ENCODE results near the gene VAV3. TPM values are rescaled to one million over a fixed set of nuclear protein-coding genes. Genes with fewer than 3 reads are reported as not detected.

The VAV3 gene
- total and polyA plus RNA-seq, 2 of the 8 experiments (the other 6 are each of a cell fraction or from before 2014, with no cell fraction given) = 2.9 to 7.9 TPM

- Histone ChIP-seq H3K79me2 (ENCODE audit: control insufficient read depth in 1 of 2, insufficient read depth in 2 of 2, low read length in 2 of 2) (no peaks in the 10 kb centered on the region), H3K18ac (ENCODE audit: extremely low read depth, low read length) (no peak overlapping the region), H4K20me1 (replicated peaks in 1 of 2; ENCODE audit: control insufficient read depth in 1 of 2, insufficient read depth in 2 of 2, low read length in 2 of 2) (peaks cover 0 to 1% of the 10 kb centered on the region in 2 experiments), H3K4me1 (replicated peaks in 1 of 4; ENCODE audit: control insufficient read depth in 3 of 4, insufficient read depth in 4 of 4, low read length in 3 of 4) (no peaks in the 10 kb centered on the region), H3K4me3 (ENCODE audit: extremely low read depth in 1 of 4, insufficient read depth in 2 of 4, low read depth in 3 of 4, low read length in 4 of 4) (no peak overlapping the region), H3K27me3 (replicated peaks in 1 of 4; ENCODE audit: control insufficient read depth in 3 of 4, extremely low read depth in 1 of 4, insufficient read depth in 3 of 4, low read length in 3 of 4) (no peaks in the 10 kb centered on the region), H3K27ac (ENCODE audit: low read depth, low read length) (no peak overlapping the region), H3K9me3 (ENCODE audit: insufficient read depth in 2 of 2, low read depth in 1 of 2, low read length in 1 of 2) (no peaks in the 10 kb centered on the region), H3K79me1 (ENCODE audit: low read depth, low read length) (no peaks in the 10 kb centered on the region), H3K36me3 (ENCODE audit: control insufficient read depth in 2 of 4, insufficient read depth in 4 of 4, low read length in 3 of 4) (no peaks in the 10 kb centered on the region), H2BK12ac (ENCODE audit: low read depth, low read length) (no peak overlapping the region), H3K4ac (replicated peaks; ENCODE audit: insufficient read length, low read depth, low read length) (no peak overlapping the region), H2AFZ (ENCODE audit: low read length) (no peak overlapping the region), H4K5ac (ENCODE audit: insufficient read length, low read depth, low read length) (no peak overlapping the region), H3K56ac (replicated peaks; ENCODE audit: insufficient read length, low read depth, low read length) (no peak overlapping the region), H3K23ac (ENCODE audit: insufficient read length) (no peak overlapping the region), H4K8ac (ENCODE audit: extremely low read depth, insufficient read depth, low read length) (no peak overlapping the region), H2AK5ac (ENCODE audit: low read depth, low read length) (no peak overlapping the region), H2BK120ac (replicated peaks; ENCODE audit: low read depth, low read length) (no peak overlapping the region), H3K14ac (ENCODE audit: insufficient read length) (no peak overlapping the region), H2BK5ac (ENCODE audit: low read depth, low read length) (no peak overlapping the region), H2BK20ac (ENCODE audit: low read length) (no peak overlapping the region), H3K9ac (replicated peaks in 1 of 4; ENCODE audit: extremely low read depth in 1 of 4, low read depth in 3 of 4, low read length in 3 of 4) (no peak overlapping the region), H2BK15ac (ENCODE audit: low read length) (no peak overlapping the region), H3K4me2 (ENCODE audit: insufficient read depth in 1 of 2, low read depth in 2 of 2, low read length in 2 of 2) (no peak overlapping the region), H3K23me2 (ENCODE audit: low read depth, low read length) (no peaks in the 10 kb centered on the region), H4K91ac (replicated peaks; ENCODE audit: insufficient read length, low read length) (no peak overlapping the region)
- TF ChIP-seq JUN (IDR thresholded peaks at IDR 0.05; ENCODE audit: low read depth, low read length) (no peak), SIN3A (conservative IDR thresholded peaks at IDR 0.05 in 1 of 2, IDR thresholded peaks at IDR 0.05 in 1 of 2; ENCODE audit: low read depth in 1 of 2, low read length in 2 of 2) (no peak)
- ChIA-PET CTCF (ENCODE audit: partially characterized antibody) (interaction anchor here (0.5 to 19.2 kb wide), 19 partner anchors 8 to 547 kb away, joined by 3 to 433 read pairs (median 6); partner anchors contain the start of gene VAV3), POLR2A (ENCODE audit: partially characterized antibody) (interaction anchor here (1.2 kb wide), 1 partner anchor 345 kb away, joined by 3 read pairs; no protein-coding TSS in a partner anchor)
- no peak for FAIRE-seq
- WGBS, 2 experiments (ENCODE audit: extremely low coverage in 1 of 2, insufficient coverage in 1 of 2, insufficient read length in 1 of 2, insufficient replicate concordance in 2 of 2, low coverage in 1 of 2, low lambda C conversion rate in 2 of 2, missing lambda C conversion rate in 1 of 2) = 94% methylated on average over 2 of the region's 2 CpGs; no CpG with 5 or more reads in 1 of the 2 experiments
- no peak for DNase-seq (ENCODE audit: low read depth in 1 of 2, low spot score in 2 of 2)
Observed at GRCh38 chr1:107781245-107781644, 183.7 kb downstream of the VAV3 start.
